ENCODE measurements around the gene SPRY2. TPM values are rescaled to one million over a fixed set of nuclear protein-coding genes. Genes with fewer than 3 reads are reported as not detected.
A peak's percentile ranks its signal among the peaks of the same experiment; 100 is the strongest.
"Not testable (repeated sequence)": the region's sequence is repeated elsewhere in the genome, so short reads cannot be mapped to it uniquely, and the experiment has no call there.

SPRY2 gene
- total RNA-seq, 1 experiment from 2014 or later: 10.3 TPM

GRCh38 chr13:80359778-80360452 is 19.0 kb upstream of the SPRY2 start:
- Histone ChIP-seq H3K27ac (ENCODE audit: low read depth, low read length, poor library complexity, severe bottlenecking) (peak overlapping the region; percentile 26), H3K36me3 (ENCODE audit: insufficient read depth, low read length, poor library complexity, severe bottlenecking) (no peaks in the 10 kb centered on the region), H3K9me3 (ENCODE audit: low read depth, low read length, poor library complexity, severe bottlenecking) (no peaks in the 10 kb centered on the region), H3K4me1 (ENCODE audit: insufficient read depth, low read length, poor library complexity, severe bottlenecking) (peaks cover 47% of the 10 kb centered on the region), H3K4me3 (ENCODE audit: low read depth, low read length, poor library complexity, severe bottlenecking) (peak overlapping the region; percentile 6), H3K27me3 (replicated peaks; ENCODE audit: insufficient read depth, low read depth, low read length, poor library complexity) (no peaks in the 10 kb centered on the region)
- no TSS peak for BruUV-seq (replicated peaks)
- intact Hi-C loops (cut with micrococcal nuclease; ENCODE audit: unreplicated experiment): loop anchor here (1.0 to 10.0 kb wide), 4 partner anchors 18 to 815 kb away; no protein-coding TSS in a partner anchor
- peak; percentile 90 for DNase-seq (ENCODE audit: low spot score)
- ChIA-PET CTCF (interaction anchor here (0.6 to 1.0 kb wide), 6 partner anchors 164 to 681 kb away, joined by 3 to 10 read pairs (median 6); no protein-coding TSS in a partner anchor), POLR2A (ENCODE audit: low non-redundant PET) (no interaction called here)
- no peak for TF ChIP-seq CTCF (conservative IDR thresholded peaks at IDR 0.05; ENCODE audit: low read depth, low read length)
- TF ChIP-seq EZH2 (IDR thresholded peaks at IDR 0.05; ENCODE audit: borderline replicate concordance, low read depth, low read length, poor library complexity, severe bottlenecking): no peak

- H3K27ac ChIP-seq (ENCODE audit: low read depth, low read length, poor library complexity, severe bottlenecking): no peak overlapping the region
- no peaks in the 10 kb centered on the region for H3K27me3 ChIP-seq (replicated peaks; ENCODE audit: insufficient read depth, low read depth, low read length, poor library complexity)
- H3K4me3 ChIP-seq (ENCODE audit: low read depth, low read length, poor library complexity, severe bottlenecking): no peak overlapping the region
- ChIA-PET POLR2A (ENCODE audit: low non-redundant PET) (no interaction called here), CTCF (interaction anchor here (0.6 kb wide), 3 partner anchors 163 to 565 kb away, joined by 5 to 10 read pairs (median 7); no protein-coding TSS in a partner anchor)
- H3K4me1 ChIP-seq (ENCODE audit: insufficient read depth, low read length, poor library complexity, severe bottlenecking): peaks cover 47% of the 10 kb centered on the region
- BruUV-seq (replicated peaks): no TSS peak
- no peaks in the 10 kb centered on the region for H3K9me3 ChIP-seq (ENCODE audit: low read depth, low read length, poor library complexity, severe bottlenecking)
- intact Hi-C loops (cut with micrococcal nuclease; ENCODE audit: unreplicated experiment): loop anchor here (1.0 kb wide), 1 partner anchor 17 kb away; no protein-coding TSS in a partner anchor
- TF ChIP-seq CTCF (conservative IDR thresholded peaks at IDR 0.05; ENCODE audit: low read depth, low read length) (no peak), EZH2 (IDR thresholded peaks at IDR 0.05; ENCODE audit: borderline replicate concordance, low read depth, low read length, poor library complexity, severe bottlenecking) (no peak)
- no peak for DNase-seq (ENCODE audit: low spot score)
- no peaks in the 10 kb centered on the region for H3K36me3 ChIP-seq (ENCODE audit: insufficient read depth, low read length, poor library complexity, severe bottlenecking)
Observed at GRCh38 chr13:80359414-80359777, 18.5 kb upstream of the SPRY2 start.

GRCh38 chr13:80355496-80356094 is 14.7 kb upstream of the SPRY2 start:
- H3K27ac ChIP-seq (ENCODE audit: low read depth, low read length, poor library complexity, severe bottlenecking); BruUV-seq (replicated peaks); intact Hi-C loops (cut with micrococcal nuclease; ENCODE audit: unreplicated experiment); H3K4me3 ChIP-seq (ENCODE audit: low read depth, low read length, poor library complexity, severe bottlenecking); POLR2A ChIA-PET (ENCODE audit: low non-redundant PET); H3K36me3 ChIP-seq (ENCODE audit: insufficient read depth, low read length, poor library complexity, severe bottlenecking); CTCF ChIA-PET; H3K27me3 ChIP-seq (replicated peaks; ENCODE audit: insufficient read depth, low read depth, low read length, poor library complexity); H3K9me3 ChIP-seq (ENCODE audit: low read depth, low read length, poor library complexity, severe bottlenecking): not testable (repeated sequence)
- H3K4me1 ChIP-seq (ENCODE audit: insufficient read depth, low read length, poor library complexity, severe bottlenecking): peaks cover 19% of the 10 kb centered on the region
- peak; percentile 51 for TF ChIP-seq CTCF (conservative IDR thresholded peaks at IDR 0.05; ENCODE audit: low read depth, low read length)
- peak; percentile 23 for DNase-seq (ENCODE audit: low spot score)
